SK-N-MC (cell line): ENCODE measurements around the gene FAM234B.
"Not testable (repeated sequence)": the region's sequence is repeated elsewhere in the genome, so short reads cannot be mapped to it uniquely, and the experiment has no call there.

ENCODE experiments used
- DNase-seq: peaks from one replicate; pipeline ENCODE4 v3.0.0-alpha.2; 2011; ENCODE audit warnings: low read depth, low spot score
- H3K27ac ChIP-seq: fragments of 200-600 bp; sonication (generic); 2 replicates; pipeline ENCODE4 v1.5.1; 2016; ENCODE audit warnings: mixed run types
- H3K36me3 ChIP-seq: fragments of 200-600 bp; sonication (generic); 2 replicates; pipeline ENCODE4 v1.6.1; 2017; ENCODE audit warnings: antibody characterized with exemption, low read length, mixed read lengths; ENCODE audit not compliant: insufficient read depth
- H3K4me3 ChIP-seq: fragments of 200-600 bp; sonication (generic); 2 replicates; pipeline ENCODE4 v1.5.1; 2016
- H3K9ac ChIP-seq: fragments of 200-600 bp; sonication (generic); 2 replicates; pipeline ENCODE4 v1.8.0; 2017; ENCODE audit warnings: mixed run types, mixed read lengths; ENCODE audit not compliant: insufficient read length
- H3K9me3 ChIP-seq: fragments of 200-600 bp; sonication (generic); 2 replicates; pipeline ENCODE4 v1.6.1; 2017; ENCODE audit warnings: low read depth, mild to moderate bottlenecking, antibody characterized with exemption, low read length, moderate library complexity, mixed read lengths
- EZH2 ChIP-seq: fragments of 200-600 bp; sonication (generic); IDR thresholded peaks from one replicate; pipeline ENCODE4 v1.6.1; 2017; ENCODE audit warnings: antibody characterized with exemption
- FOXP2 ChIP-seq: optimal IDR thresholded peaks from 2 replicates; pipeline ENCODE3; 2011; ENCODE audit warnings: mild to moderate bottlenecking, moderate library complexity; ENCODE audit not compliant: insufficient read depth; ENCODE audit errors: extremely low read length, control extremely low read depth
- POLR2AphosphoS5 ChIP-seq: IDR thresholded peaks from 2 replicates; pipeline ENCODE4 v1.6.1; 2012; ENCODE audit warnings: mild to moderate bottlenecking, low read depth, low read length, borderline replicate concordance

FAM234B gene

GRCh38 chr12:13030541-13031291, 13.5 kb upstream of the FAM234B start:
- H3K9ac ChIP-seq: no peak overlapping the region
- no peaks in the 10 kb centered on the region for H3K9me3 ChIP-seq
- H3K36me3 ChIP-seq: no peaks in the 10 kb centered on the region
- no peak for DNase-seq
- no peak overlapping the region for H3K27ac ChIP-seq
- TF ChIP-seq FOXP2 (no peak), EZH2 (no peak), POLR2AphosphoS5 (no peak)
- H3K4me3 ChIP-seq: no peak overlapping the region

- DNase-seq: no peak
Measured at GRCh38 chr12:13032164-13032563, 12.0 kb upstream of the FAM234B start.

GRCh38 chr12:13033476-13033875, 10.7 kb upstream of the FAM234B start:
- no peaks in the 10 kb centered on the region for H3K36me3 ChIP-seq
- H3K9me3 ChIP-seq: no peaks in the 10 kb centered on the region
- no peak for TF ChIP-seq POLR2AphosphoS5
- no peak for TF ChIP-seq FOXP2
- no peak for TF ChIP-seq EZH2
- H3K4me3 ChIP-seq: no peak overlapping the region
- no peak for DNase-seq
- no peak overlapping the region for H3K27ac ChIP-seq
- H3K9ac ChIP-seq: no peak overlapping the region

More at GRCh38 chr12:13032164-13032563, 12.0 kb upstream of the FAM234B start:
- no peak overlapping the region for H3K27ac ChIP-seq
- H3K36me3 ChIP-seq: no peaks in the 10 kb centered on the region
- H3K9me3 ChIP-seq: no peaks in the 10 kb centered on the region
- TF ChIP-seq EZH2 (no peak), POLR2AphosphoS5 (no peak), FOXP2 (no peak)
- no peak overlapping the region for H3K4me3 ChIP-seq
- H3K9ac ChIP-seq: no peak overlapping the region

- DNase-seq, H3K36me3 ChIP-seq, H3K9ac ChIP-seq, H3K27ac ChIP-seq, H3K9me3 ChIP-seq, H3K4me3 ChIP-seq: not testable (repeated sequence)
Measured at GRCh38 chr12:13035335-13035734, 8.8 kb upstream of the FAM234B start.

- no peak for TF ChIP-seq POLR2AphosphoS5
- TF ChIP-seq EZH2: no peak
- no peak for TF ChIP-seq FOXP2
- DNase-seq: no peak
- Histone ChIP-seq H3K9ac (no peak overlapping the region), H3K9me3 (no peaks in the 10 kb centered on the region), H3K27ac (no peak overlapping the region), H3K36me3 (no peaks in the 10 kb centered on the region), H3K4me3 (no peak overlapping the region)
Measured at GRCh38 chr12:13036881-13037280, 7.3 kb upstream of the FAM234B start.

- TF ChIP-seq EZH2 (no peak), POLR2AphosphoS5 (no peak), FOXP2 (no peak)
- Histone ChIP-seq H3K36me3 (no peaks in the 10 kb centered on the region), H3K9ac (no peak overlapping the region), H3K27ac (no peak overlapping the region), H3K4me3 (no peak overlapping the region), H3K9me3 (no peaks in the 10 kb centered on the region)
- DNase-seq: no peak
Measured at GRCh38 chr12:13038491-13039161, 5.6 kb upstream of the FAM234B start.

- no peak for DNase-seq
- Histone ChIP-seq H3K9ac (no peak overlapping the region), H3K4me3 (no peak overlapping the region), H3K36me3 (no peaks in the 10 kb centered on the region), H3K9me3 (no peaks in the 10 kb centered on the region), H3K27ac (no peak overlapping the region)
- TF ChIP-seq POLR2AphosphoS5 (no peak), FOXP2 (no peak), EZH2 (no peak)
Measured at GRCh38 chr12:13039328-13039956, 4.7 kb upstream of the FAM234B start.

GRCh38 chr12:13041224-13041623, 3.0 kb upstream of the FAM234B start:
- no peak overlapping the region for H3K9ac ChIP-seq
- no peak overlapping the region for H3K4me3 ChIP-seq
- no peak overlapping the region for H3K27ac ChIP-seq
- no peaks in the 10 kb centered on the region for H3K9me3 ChIP-seq
- no peak for TF ChIP-seq EZH2
- TF ChIP-seq FOXP2: no peak
- TF ChIP-seq POLR2AphosphoS5: no peak
- H3K36me3 ChIP-seq: no peaks in the 10 kb centered on the region
- DNase-seq: no peak

- Histone ChIP-seq H3K27ac (no peak overlapping the region), H3K36me3 (no peaks in the 10 kb centered on the region), H3K4me3 (no peak overlapping the region), H3K9ac (no peak overlapping the region), H3K9me3 (no peaks in the 10 kb centered on the region)
- DNase-seq: no peak
- TF ChIP-seq POLR2AphosphoS5 (no peak), EZH2 (no peak), FOXP2 (no peak)
Measured at GRCh38 chr12:13042666-13043230, 1.4 kb upstream of the FAM234B start.
